Activated naive CD8-positive, alpha-beta T cell treated with anti-CD3 and anti-CD28 coated beads, Interleukin-2, amount 50 U/mL, for 24 hours (primary cell): Measurements from ENCODE around the gene ATP8A2.
"Not testable (repeated sequence)": the region's sequence is repeated elsewhere in the genome, so short reads cannot be mapped to it uniquely, and the experiment has no call there.

Experiments used
- ATAC-seq: fragments of 150-1000 bp; cut with Tn5 transposase; one replicate; pipeline ENCODE4 v1.10.0; 2021
- DNase-seq: peaks from one replicate; pipeline ENCODE4 v3.0.0; 2021
- H3K27ac Mint-ChIP-seq: one replicate; pipeline ENCODE4 v1.8.0; 2021; ENCODE audit warnings: mild to moderate bottlenecking, mixed read lengths
- H3K27me3 Mint-ChIP-seq: one replicate; pipeline ENCODE4 v1.8.0; 2021; ENCODE audit warnings: mixed read lengths
- H3K36me3 Mint-ChIP-seq: one replicate; pipeline ENCODE4 v1.8.0; 2021; ENCODE audit warnings: low read depth, mixed read lengths
- H3K4me1 Mint-ChIP-seq: one replicate; pipeline ENCODE4 v1.8.0; 2021; ENCODE audit warnings: mixed read lengths
- H3K4me3 Mint-ChIP-seq: one replicate; pipeline ENCODE4 v1.8.0; 2021; ENCODE audit warnings: mild to moderate bottlenecking, moderate library complexity, mixed read lengths
- H3K9me3 Mint-ChIP-seq: one replicate; pipeline ENCODE4 v1.8.0; 2021; ENCODE audit warnings: mixed read lengths

The ATP8A2 gene

GRCh38 chr13:25371875-25372283 lies at the start of gene ATP8A2:
Gene ATP8A2 (plus strand): TSS chr13:25371974. CDS start chr13:25372213, 239 bp downstream.
- DNase-seq (peak; percentile 4), ATAC-seq (no peak)
- Mint-ChIP-seq H3K4me3 (peak within 1 kb of the TSS; percentile 53), H3K36me3 (no peaks in the 10 kb centered on the region), H3K27me3 (peaks cover 61% of the 10 kb centered on the region), H3K9me3 (no peaks in the 10 kb centered on the region), H3K27ac (no peak within 1 kb of the TSS), H3K4me1 (peaks cover 8% of the 10 kb centered on the region)

- no peak for ATAC-seq
- DNase-seq, result no peak
- H3K9me3 Mint-ChIP-seq, result no peaks in the 10 kb centered on the region
- no peak overlapping the region for H3K4me3 Mint-ChIP-seq
- H3K36me3 Mint-ChIP-seq, result peaks cover 43% of the 10 kb centered on the region
- no peak overlapping the region for H3K27ac Mint-ChIP-seq
- H3K27me3 Mint-ChIP-seq, result no peaks in the 10 kb centered on the region
- no peaks in the 10 kb centered on the region for H3K4me1 Mint-ChIP-seq
Measured at GRCh38 chr13:25324100-25324499, 47.7 kb upstream of the ATP8A2 start.

- H3K36me3 Mint-ChIP-seq, result peaks cover 65% of the 10 kb centered on the region
- no peaks in the 10 kb centered on the region for H3K9me3 Mint-ChIP-seq
- peak overlapping the region; percentile 35 for H3K27ac Mint-ChIP-seq
- no peaks in the 10 kb centered on the region for H3K4me1 Mint-ChIP-seq
- DNase-seq (no peak), ATAC-seq (no peak)
- H3K4me3 Mint-ChIP-seq, result no peak overlapping the region
- no peaks in the 10 kb centered on the region for H3K27me3 Mint-ChIP-seq
Measured at GRCh38 chr13:25329706-25330105, 42.1 kb upstream of the ATP8A2 start.

GRCh38 chr13:25330541-25330940 lies 41.2 kb upstream of the ATP8A2 start:
- ATAC-seq, result no peak
- peaks cover 67% of the 10 kb centered on the region for H3K36me3 Mint-ChIP-seq

GRCh38 chr13:25335856-25336255 lies 35.9 kb upstream of the ATP8A2 start:
- no peak for DNase-seq
- peaks cover 5% of the 10 kb centered on the region for H3K4me1 Mint-ChIP-seq
- no peak overlapping the region for H3K4me3 Mint-ChIP-seq
- ATAC-seq, result no peak
- no peaks in the 10 kb centered on the region for H3K27me3 Mint-ChIP-seq
- H3K27ac Mint-ChIP-seq, result no peak overlapping the region
- H3K9me3 Mint-ChIP-seq, result no peaks in the 10 kb centered on the region
- H3K36me3 Mint-ChIP-seq, result peaks cover 57% of the 10 kb centered on the region

More at GRCh38 chr13:25330541-25330940, 41.2 kb upstream of the ATP8A2 start:
- H3K4me1 Mint-ChIP-seq, result peaks cover 2% of the 10 kb centered on the region
- H3K9me3 Mint-ChIP-seq, result no peaks in the 10 kb centered on the region
- no peaks in the 10 kb centered on the region for H3K27me3 Mint-ChIP-seq
- no peak overlapping the region for H3K27ac Mint-ChIP-seq
- no peak for DNase-seq
- no peak overlapping the region for H3K4me3 Mint-ChIP-seq

- peaks cover 9% of the 10 kb centered on the region for H3K36me3 Mint-ChIP-seq
- no peak overlapping the region for H3K4me3 Mint-ChIP-seq
- H3K9me3 Mint-ChIP-seq, result no peaks in the 10 kb centered on the region
- no peak for ATAC-seq
- H3K27me3 Mint-ChIP-seq, result no peaks in the 10 kb centered on the region
- H3K4me1 Mint-ChIP-seq, result no peaks in the 10 kb centered on the region
- H3K27ac Mint-ChIP-seq, result no peak overlapping the region
- no peak for DNase-seq
Measured at GRCh38 chr13:25345576-25345975, 26.2 kb upstream of the ATP8A2 start.

- H3K27me3 Mint-ChIP-seq, result no peaks in the 10 kb centered on the region
- no peak for ATAC-seq
- no peak overlapping the region for H3K27ac Mint-ChIP-seq
- H3K4me1 Mint-ChIP-seq, result no peaks in the 10 kb centered on the region
- H3K4me3 Mint-ChIP-seq, result no peak overlapping the region
- no peaks in the 10 kb centered on the region for H3K9me3 Mint-ChIP-seq
- peaks cover 7% of the 10 kb centered on the region for H3K36me3 Mint-ChIP-seq
- no peak for DNase-seq
Measured at GRCh38 chr13:25347151-25347550, 24.6 kb upstream of the ATP8A2 start.

- no peak for DNase-seq
- H3K36me3 Mint-ChIP-seq, result no peaks in the 10 kb centered on the region
- no peaks in the 10 kb centered on the region for H3K9me3 Mint-ChIP-seq
- ATAC-seq, result no peak
- no peak overlapping the region for H3K4me3 Mint-ChIP-seq
- H3K27ac Mint-ChIP-seq, result no peak overlapping the region
- H3K27me3 Mint-ChIP-seq, result peaks cover 13% of the 10 kb centered on the region
- no peaks in the 10 kb centered on the region for H3K4me1 Mint-ChIP-seq
Measured at GRCh38 chr13:25351404-25351803, 20.4 kb upstream of the ATP8A2 start.

- H3K9me3 Mint-ChIP-seq, result no peaks in the 10 kb centered on the region
- H3K27me3 Mint-ChIP-seq, result peaks cover 13% of the 10 kb centered on the region
- DNase-seq (no peak), ATAC-seq (no peak)
- H3K36me3 Mint-ChIP-seq, result no peaks in the 10 kb centered on the region
- H3K4me1 Mint-ChIP-seq, result no peaks in the 10 kb centered on the region
- no peak overlapping the region for H3K27ac Mint-ChIP-seq
- H3K4me3 Mint-ChIP-seq, result no peak overlapping the region
Measured at GRCh38 chr13:25352230-25352629, 19.5 kb upstream of the ATP8A2 start.

- H3K36me3 Mint-ChIP-seq, result no peaks in the 10 kb centered on the region
- H3K4me3 Mint-ChIP-seq, result no peak overlapping the region
- H3K27me3 Mint-ChIP-seq, result peaks cover 16% of the 10 kb centered on the region
- H3K4me1 Mint-ChIP-seq, result no peaks in the 10 kb centered on the region
- no peaks in the 10 kb centered on the region for H3K9me3 Mint-ChIP-seq
- no peak overlapping the region for H3K27ac Mint-ChIP-seq
- DNase-seq, result no peak
- ATAC-seq, result no peak
Measured at GRCh38 chr13:25352806-25353205, 19.0 kb upstream of the ATP8A2 start.

GRCh38 chr13:25353344-25353743 lies 18.4 kb upstream of the ATP8A2 start:
- H3K4me1 Mint-ChIP-seq, result no peaks in the 10 kb centered on the region
- H3K27me3 Mint-ChIP-seq, result peaks cover 21% of the 10 kb centered on the region
- H3K4me3 Mint-ChIP-seq, result no peak overlapping the region
- DNase-seq (no peak), ATAC-seq (no peak)
- H3K27ac Mint-ChIP-seq, result no peak overlapping the region
- no peaks in the 10 kb centered on the region for H3K36me3 Mint-ChIP-seq
- no peaks in the 10 kb centered on the region for H3K9me3 Mint-ChIP-seq

GRCh38 chr13:25354377-25354776 lies 17.4 kb upstream of the ATP8A2 start:
- H3K4me3 Mint-ChIP-seq, result no peak overlapping the region

GRCh38 chr13:25360443-25360842 lies 11.3 kb upstream of the ATP8A2 start:
- peaks cover 17% of the 10 kb centered on the region for H3K27me3 Mint-ChIP-seq
- not testable (repeated sequence) for H3K36me3 Mint-ChIP-seq, H3K4me3 Mint-ChIP-seq, H3K4me1 Mint-ChIP-seq, DNase-seq, ATAC-seq, H3K9me3 Mint-ChIP-seq, H3K27ac Mint-ChIP-seq

More at GRCh38 chr13:25354377-25354776, 17.4 kb upstream of the ATP8A2 start:
- no peak for ATAC-seq
- Mint-ChIP-seq H3K27ac (no peak overlapping the region), H3K27me3 (peaks cover 21% of the 10 kb centered on the region), H3K4me1 (no peaks in the 10 kb centered on the region), H3K9me3 (peaks cover 2% of the 10 kb centered on the region), H3K36me3 (no peaks in the 10 kb centered on the region)
- DNase-seq, result no peak

- peaks cover 28% of the 10 kb centered on the region for H3K27me3 Mint-ChIP-seq
- H3K4me3 Mint-ChIP-seq, result no peak overlapping the region
- no peak for ATAC-seq
- no peaks in the 10 kb centered on the region for H3K36me3 Mint-ChIP-seq
- DNase-seq, result no peak
- peaks cover 5% of the 10 kb centered on the region for H3K9me3 Mint-ChIP-seq
- H3K27ac Mint-ChIP-seq, result no peak overlapping the region
- H3K4me1 Mint-ChIP-seq, result no peaks in the 10 kb centered on the region
Measured at GRCh38 chr13:25365720-25366235, 6.0 kb upstream of the ATP8A2 start.

GRCh38 chr13:25371158-25371874 lies 458 bp upstream of the ATP8A2 start:
- H3K36me3 Mint-ChIP-seq, result no peaks in the 10 kb centered on the region
- H3K9me3 Mint-ChIP-seq, result no peaks in the 10 kb centered on the region
- peaks cover 8% of the 10 kb centered on the region for H3K4me1 Mint-ChIP-seq
- no peak for DNase-seq
- H3K27ac Mint-ChIP-seq, result no peak overlapping the region
- H3K4me3 Mint-ChIP-seq, result peak overlapping the region; percentile 53
- H3K27me3 Mint-ChIP-seq, result peaks cover 61% of the 10 kb centered on the region
- ATAC-seq, result no peak
